Esophagus squamous epithelium (tissue), 4 donors: ENCODE results near the gene PAM16.

Source experiments
- POLR2A ChIP-seq, 4 donors: fragments of 450-650 bp; IDR thresholded peaks; one replicate each; pipeline ENCODE4 v1.6.1; 2017; ENCODE audit warnings: antibody characterized with exemption in 4 of 4, mild to moderate bottlenecking in 4 of 4, moderate library complexity in 3 of 4
- TF ChIP-seq, protein P1 (sequence below), 6 experiments: fragments of 450-650 bp in 4 of 6; fragments of 200-600 bp in 2 of 6; sonication (generic) in 2 of 6; IDR thresholded peaks; one replicate each; pipeline ENCODE4 v1.5.1; 2016 to 2019; ENCODE audit warnings: antibody characterized with exemption in 6 of 6, mild to moderate bottlenecking in 4 of 6, moderate library complexity in 4 of 6

DNA sequence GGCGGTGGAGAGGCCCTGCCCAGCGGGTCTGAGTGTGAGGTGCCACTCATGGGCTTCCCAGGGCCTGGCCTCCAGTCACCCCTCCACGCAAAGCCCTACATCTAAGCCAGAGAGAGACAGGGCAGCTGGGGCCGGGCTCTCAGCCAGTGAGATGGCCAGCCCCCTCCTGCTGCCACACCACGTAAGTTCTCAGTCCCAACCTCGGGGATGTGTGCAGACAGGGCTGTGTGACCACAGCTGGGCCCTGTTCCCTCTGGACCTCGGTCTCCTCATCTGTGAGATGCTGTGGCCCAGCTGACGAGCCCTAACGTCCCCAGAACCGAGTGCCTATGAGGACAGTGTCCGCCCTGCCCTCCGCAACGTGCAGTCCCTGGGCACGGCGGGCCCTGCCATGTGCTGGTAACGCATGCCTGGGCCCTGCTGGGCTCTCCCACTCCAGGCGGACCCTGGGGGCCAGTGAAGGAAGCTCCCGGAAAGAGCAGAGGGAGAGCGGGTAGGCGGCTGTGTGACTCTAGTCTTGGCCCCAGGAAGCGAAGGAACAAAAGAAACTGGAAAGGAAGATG, 31.8 kb upstream of the PAM16 start:
- TF ChIP-seq, protein P1, sequence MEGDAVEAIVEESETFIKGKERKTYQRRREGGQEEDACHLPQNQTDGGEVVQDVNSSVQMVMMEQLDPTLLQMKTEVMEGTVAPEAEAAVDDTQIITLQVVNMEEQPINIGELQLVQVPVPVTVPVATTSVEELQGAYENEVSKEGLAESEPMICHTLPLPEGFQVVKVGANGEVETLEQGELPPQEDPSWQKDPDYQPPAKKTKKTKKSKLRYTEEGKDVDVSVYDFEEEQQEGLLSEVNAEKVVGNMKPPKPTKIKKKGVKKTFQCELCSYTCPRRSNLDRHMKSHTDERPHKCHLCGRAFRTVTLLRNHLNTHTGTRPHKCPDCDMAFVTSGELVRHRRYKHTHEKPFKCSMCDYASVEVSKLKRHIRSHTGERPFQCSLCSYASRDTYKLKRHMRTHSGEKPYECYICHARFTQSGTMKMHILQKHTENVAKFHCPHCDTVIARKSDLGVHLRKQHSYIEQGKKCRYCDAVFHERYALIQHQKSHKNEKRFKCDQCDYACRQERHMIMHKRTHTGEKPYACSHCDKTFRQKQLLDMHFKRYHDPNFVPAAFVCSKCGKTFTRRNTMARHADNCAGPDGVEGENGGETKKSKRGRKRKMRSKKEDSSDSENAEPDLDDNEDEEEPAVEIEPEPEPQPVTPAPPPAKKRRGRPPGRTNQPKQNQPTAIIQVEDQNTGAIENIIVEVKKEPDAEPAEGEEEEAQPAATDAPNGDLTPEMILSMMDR (IDR thresholded peaks at IDR 0.05) = no peak
- no peak for TF ChIP-seq POLR2A (IDR thresholded peaks at IDR 0.05)
